ENCODE results near the gene ATP7A. TPM values are rescaled to one million over a fixed set of nuclear protein-coding genes. Genes with fewer than 3 reads are reported as not detected.
"Not testable (repeated sequence)": the region's sequence is repeated elsewhere in the genome, so short reads cannot be mapped to it uniquely, and the experiment has no call there.

The ATP7A gene
- total RNA-seq, 4 donors from 2014 or later, result 6.5 to 8.8 (median 6.8) TPM

GRCh38 chrX:77918568-77918967, 8.1 kb downstream of the ATP7A start:
- no peaks in the 10 kb centered on the region for H3K9me3 ChIP-seq
- no peak overlapping the region for H3K4me3 ChIP-seq
- TF ChIP-seq POLR2A (IDR thresholded peaks at IDR 0.05), result no peak
- no peak for TF ChIP-seq CTCF (IDR thresholded peaks at IDR 0.05)
- no peaks in the 10 kb centered on the region for H3K4me1 ChIP-seq
- H3K27me3 ChIP-seq, result no peaks in the 10 kb centered on the region
- no peaks in the 10 kb centered on the region for H3K36me3 ChIP-seq
- DNase-seq, result no peak
- H3K27ac ChIP-seq, result no peak overlapping the region

DNA sequence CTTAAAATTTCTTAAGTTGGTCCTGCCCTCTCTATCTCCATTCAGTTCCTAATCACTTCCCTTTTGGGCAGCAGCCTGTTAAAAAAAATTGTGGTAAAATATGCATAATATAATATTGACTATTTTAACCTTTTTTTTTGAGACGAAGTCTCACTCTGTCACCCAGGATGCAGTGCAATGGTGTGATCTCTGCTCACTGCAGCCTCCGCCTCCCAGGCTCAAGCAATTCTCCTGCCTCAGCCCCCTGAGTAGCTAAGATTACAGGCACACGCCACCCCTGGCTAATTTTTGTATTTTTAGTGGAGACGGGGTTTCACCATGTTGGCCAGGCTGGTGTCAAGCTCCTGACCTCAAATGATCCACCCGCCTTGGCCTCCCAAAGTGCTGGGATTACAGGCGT, 8.9 kb downstream of the ATP7A start:
- not testable (repeated sequence) for H3K9me3 ChIP-seq, DNase-seq, H3K4me3 ChIP-seq, H3K36me3 ChIP-seq, H3K4me1 ChIP-seq, H3K27ac ChIP-seq, H3K27me3 ChIP-seq

DNA sequence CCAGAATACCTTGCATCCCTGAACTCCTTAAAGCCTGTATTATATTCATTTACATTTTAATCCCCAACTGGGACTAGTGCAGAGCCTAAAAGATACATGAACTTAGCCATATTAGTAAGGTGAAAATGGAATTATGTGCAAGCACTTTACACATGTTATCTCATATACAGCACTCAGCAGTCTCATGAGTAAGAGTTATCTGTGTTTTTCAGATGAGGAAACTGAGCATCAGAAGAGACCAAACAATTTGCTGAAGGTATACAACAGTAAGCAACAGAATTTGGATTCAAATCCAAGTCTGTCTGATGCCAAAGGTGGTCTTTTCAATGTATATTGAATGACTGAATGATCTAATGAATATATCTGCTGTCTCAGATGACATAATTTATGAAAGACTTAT, 12.3 kb downstream of the ATP7A start:
- no peaks in the 10 kb centered on the region for H3K9me3 ChIP-seq
- H3K4me3 ChIP-seq, result no peak overlapping the region
- no peaks in the 10 kb centered on the region for H3K36me3 ChIP-seq
- DNase-seq, result no peak
- no peaks in the 10 kb centered on the region for H3K4me1 ChIP-seq
- no peak overlapping the region for H3K27ac ChIP-seq
- no peaks in the 10 kb centered on the region for H3K27me3 ChIP-seq
- TF ChIP-seq POLR2A (IDR thresholded peaks at IDR 0.05) (no peak), CTCF (IDR thresholded peaks at IDR 0.05) (no peak)

- TF ChIP-seq CTCF (IDR thresholded peaks at IDR 0.05) (no peak), POLR2A (IDR thresholded peaks at IDR 0.05) (no peak)
- Histone ChIP-seq H3K36me3 (no peaks in the 10 kb centered on the region), H3K9me3 (no peaks in the 10 kb centered on the region), H3K27ac (no peak overlapping the region), H3K27me3 (no peaks in the 10 kb centered on the region), H3K4me1 (no peaks in the 10 kb centered on the region), H3K4me3 (no peak overlapping the region)
- no peak for DNase-seq
Measured at GRCh38 chrX:77924320-77924859, 13.9 kb downstream of the ATP7A start.

DNA sequence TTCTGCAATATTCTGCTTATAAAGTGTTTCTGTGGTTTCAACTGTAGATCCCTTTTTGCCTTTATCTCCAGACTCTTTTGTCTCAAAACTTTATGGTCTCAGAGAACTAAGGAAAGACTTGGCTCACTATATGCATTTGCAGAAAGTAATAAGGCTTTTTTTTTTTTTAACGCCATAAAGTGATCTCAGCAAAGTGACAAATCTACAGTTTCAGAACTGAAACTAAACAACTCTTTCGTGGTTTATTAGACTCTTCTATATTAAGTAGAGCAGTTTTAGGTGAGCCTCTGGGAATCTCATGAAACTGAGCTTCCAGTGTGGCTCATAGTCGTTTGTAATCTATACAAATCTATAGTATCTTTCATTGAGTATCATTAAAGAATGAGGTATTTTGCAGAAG, 15.3 kb downstream of the ATP7A start:
- H3K9me3 ChIP-seq, result no peaks in the 10 kb centered on the region
- no peak overlapping the region for H3K4me3 ChIP-seq
- H3K4me1 ChIP-seq, result no peaks in the 10 kb centered on the region
- DNase-seq, result no peak
- H3K27me3 ChIP-seq, result no peaks in the 10 kb centered on the region
- H3K27ac ChIP-seq, result no peak overlapping the region
- TF ChIP-seq POLR2A (IDR thresholded peaks at IDR 0.05) (no peak), CTCF (IDR thresholded peaks at IDR 0.05) (no peak)
- H3K36me3 ChIP-seq, result no peaks in the 10 kb centered on the region

GRCh38 chrX:77930581-77930980, 20.1 kb downstream of the ATP7A start:
- TF ChIP-seq CTCF (IDR thresholded peaks at IDR 0.05), result no peak
- TF ChIP-seq POLR2A (IDR thresholded peaks at IDR 0.05), result no peak
- H3K27me3 ChIP-seq, result no peaks in the 10 kb centered on the region
- H3K36me3 ChIP-seq, result no peaks in the 10 kb centered on the region
- H3K4me1 ChIP-seq, result no peaks in the 10 kb centered on the region
- H3K4me3 ChIP-seq, result no peak overlapping the region
- no peak overlapping the region for H3K27ac ChIP-seq
- H3K9me3 ChIP-seq, result no peaks in the 10 kb centered on the region
- no peak for DNase-seq

Data from Peyer's patch (tissue), 4 donors.